AG08396 (cell line): ENCODE data around the gene L1CAM.

Experiments used
- DNase-seq: peaks from one replicate; pipeline ENCODE4 v3.0.0; 2012; ENCODE audit warnings: low spot score, mixed read lengths

L1CAM gene

DNA sequence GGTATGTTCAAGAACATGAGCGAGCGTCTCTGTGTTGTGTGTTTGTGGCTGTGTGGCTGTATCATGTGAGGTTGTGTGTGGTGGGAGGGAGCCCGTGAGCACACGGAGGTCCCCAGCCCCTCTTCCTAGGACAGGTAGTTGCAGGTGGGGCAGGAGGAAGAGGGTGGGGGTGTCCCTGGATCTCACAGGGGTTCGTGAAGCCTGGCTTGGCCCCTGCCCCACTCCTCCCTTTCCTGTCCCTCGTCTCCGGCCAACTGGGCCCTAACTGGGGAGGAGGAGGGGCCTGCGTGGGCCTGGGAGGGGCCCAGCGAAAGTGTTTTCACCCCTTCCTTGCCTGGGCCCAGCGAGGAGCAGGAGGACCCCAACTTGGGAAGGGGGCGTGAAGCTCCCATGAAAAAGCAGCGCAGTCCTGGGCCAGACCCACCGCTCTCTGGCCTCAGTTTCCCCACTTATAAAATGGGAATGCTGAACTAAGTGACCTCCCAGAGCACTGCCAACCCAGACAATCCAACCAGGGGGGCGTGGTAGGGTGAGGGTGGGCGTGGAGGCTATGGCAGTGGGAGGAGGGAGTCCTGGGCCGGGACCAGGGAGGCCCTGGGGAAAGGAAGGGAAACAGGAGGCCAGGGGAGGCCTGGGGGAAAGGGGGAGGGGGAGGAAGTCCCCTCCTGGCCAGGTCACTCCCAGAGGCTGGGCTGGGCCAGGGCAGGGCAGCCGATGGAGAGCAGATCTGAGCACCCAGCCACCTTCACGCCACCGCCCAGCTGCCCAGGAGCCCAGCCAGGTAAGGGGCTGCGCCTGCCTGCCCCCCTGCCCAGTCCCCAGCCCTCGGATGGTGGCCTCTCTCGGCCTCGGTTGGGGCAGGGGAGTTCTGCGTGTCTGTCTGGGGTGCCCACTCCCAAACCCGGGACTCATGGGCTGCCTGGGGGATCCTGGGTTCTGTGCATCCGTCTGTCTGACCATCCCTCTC lies 18.3 kb upstream of the L1CAM start, which contains the start of gene AVPR2:
AVPR2 (plus strand) TSS at position 683 of the 967 bp plus-strand sequence. CDS start 473 bp downstream, outside the sequence.
- no peak for DNase-seq

DNA sequence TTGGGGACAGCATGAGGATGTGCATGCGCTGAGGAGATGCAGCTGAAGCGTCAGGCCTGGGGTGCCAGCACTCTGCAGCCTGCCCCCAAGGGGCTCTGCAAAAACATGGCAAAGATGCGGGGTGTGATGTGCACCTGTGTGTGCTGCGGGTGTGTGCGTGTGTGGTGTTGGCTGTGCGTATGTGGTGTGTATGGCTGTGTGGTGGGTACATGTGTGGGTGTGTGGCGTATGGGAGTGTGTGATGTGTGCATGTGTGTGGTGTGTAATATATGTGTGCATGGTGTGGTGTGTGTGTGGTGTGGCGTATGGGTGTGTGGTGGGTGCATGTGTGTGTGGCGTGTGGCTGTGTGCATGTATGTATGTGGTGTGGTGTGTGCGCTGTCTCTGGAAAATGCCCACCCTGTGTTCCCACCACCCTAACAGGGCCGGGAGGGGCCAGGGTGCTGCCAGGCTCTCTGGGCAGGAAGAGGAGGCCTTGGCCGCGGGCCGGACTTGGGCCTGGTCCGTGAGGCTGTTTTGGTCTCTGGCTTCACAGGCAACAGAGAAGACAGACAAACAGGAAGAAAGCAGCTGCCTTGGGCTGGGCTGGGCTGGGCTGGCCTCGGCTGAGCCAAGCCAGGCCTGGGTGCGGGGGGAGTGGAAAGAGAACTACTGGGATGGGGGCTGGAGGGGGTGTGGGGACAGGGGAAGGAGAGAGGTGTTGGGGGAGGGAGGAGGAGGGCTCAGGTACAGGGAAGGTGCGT lies 17.4 kb upstream of the L1CAM start:
- no peak for DNase-seq

- DNase-seq, result no peak
These were observed 16.4 kb upstream of the L1CAM start for GRCh38 chrX:153902385-153902784.

- DNase-seq, result no peak
These were observed 15.8 kb upstream of the L1CAM start for GRCh38 chrX:153901753-153902140.

GRCh38 chrX:153900831-153901752 lies 15.1 kb upstream of the L1CAM start:
- DNase-seq, result peak; percentile 89

GRCh38 chrX:153897899-153898298 lies 11.9 kb upstream of the L1CAM start:
- no peak for DNase-seq

DNA sequence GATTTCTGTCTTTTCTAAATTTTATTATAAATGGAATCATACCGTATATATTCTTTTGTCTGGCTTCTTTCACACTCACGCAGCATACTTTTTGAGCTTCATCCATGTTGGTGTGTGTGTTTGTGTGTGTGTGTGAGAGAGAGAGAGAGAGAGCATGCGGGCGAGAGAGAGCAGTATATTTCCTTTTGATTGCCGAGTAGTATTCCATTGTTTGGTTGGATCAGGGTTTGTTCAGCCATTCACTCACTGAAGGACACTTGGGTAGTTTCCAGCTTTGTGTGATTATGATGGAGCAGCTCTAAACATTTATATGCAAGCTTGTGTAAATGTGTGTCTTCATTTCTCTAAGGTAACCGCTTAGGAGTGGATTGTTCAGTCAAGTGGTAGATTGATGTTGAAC lies 3.1 kb upstream of the L1CAM start:
- DNase-seq, result no peak

- no peak for DNase-seq
These were observed 2.4 kb upstream of the L1CAM start for GRCh38 chrX:153888344-153888743.

GRCh38 chrX:153887385-153887784 lies 1.4 kb upstream of the L1CAM start:
- no peak for DNase-seq

DNA sequence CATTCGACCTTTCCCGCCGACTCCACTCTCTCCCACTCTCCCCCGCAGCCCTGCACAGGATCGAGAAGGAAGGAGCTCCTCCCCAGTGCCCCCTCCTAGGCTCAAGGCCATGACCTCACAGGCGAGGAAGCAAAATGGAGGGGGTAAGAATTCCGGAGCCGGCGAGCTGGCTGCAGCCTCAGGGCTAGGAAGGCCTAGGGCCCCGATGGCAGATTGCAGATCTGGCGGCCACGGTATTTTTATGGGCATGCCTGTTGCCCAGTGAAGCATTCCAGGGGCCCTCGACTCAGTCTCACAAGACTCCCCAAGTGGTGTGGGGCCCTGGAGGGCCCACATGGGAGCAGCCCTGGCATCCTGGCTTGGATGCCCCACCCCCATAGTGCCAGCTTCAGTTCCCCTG lies 942 bp upstream of the L1CAM start:
- DNase-seq, result no peak

- DNase-seq, result no peak
These were observed 675 bp downstream of the L1CAM start for GRCh38 chrX:153885208-153885787.

GRCh38 chrX:153884590-153884989 lies 1.4 kb downstream of the L1CAM start:
- DNase-seq, result no peak

DNA sequence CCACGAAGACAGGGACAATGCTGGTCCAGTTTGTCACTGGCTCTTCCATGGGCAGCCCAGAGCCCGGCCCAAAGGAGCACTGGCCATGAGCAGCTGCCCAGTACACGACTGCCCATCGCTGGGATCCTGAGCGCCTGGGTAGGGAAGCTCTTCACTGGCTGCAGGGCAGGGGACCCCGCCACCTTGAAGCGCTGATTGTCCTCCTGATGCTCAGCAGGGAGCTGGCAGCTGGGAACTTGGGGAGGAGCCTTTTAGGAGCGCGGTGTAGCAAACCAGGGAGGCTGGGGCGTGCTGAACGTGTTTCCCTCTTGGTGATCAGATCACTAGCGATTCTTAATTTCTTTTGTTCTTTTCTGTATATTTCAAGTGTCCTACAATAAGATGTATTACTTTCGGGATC lies 1.8 kb downstream of the L1CAM start:
- no peak for DNase-seq

DNA sequence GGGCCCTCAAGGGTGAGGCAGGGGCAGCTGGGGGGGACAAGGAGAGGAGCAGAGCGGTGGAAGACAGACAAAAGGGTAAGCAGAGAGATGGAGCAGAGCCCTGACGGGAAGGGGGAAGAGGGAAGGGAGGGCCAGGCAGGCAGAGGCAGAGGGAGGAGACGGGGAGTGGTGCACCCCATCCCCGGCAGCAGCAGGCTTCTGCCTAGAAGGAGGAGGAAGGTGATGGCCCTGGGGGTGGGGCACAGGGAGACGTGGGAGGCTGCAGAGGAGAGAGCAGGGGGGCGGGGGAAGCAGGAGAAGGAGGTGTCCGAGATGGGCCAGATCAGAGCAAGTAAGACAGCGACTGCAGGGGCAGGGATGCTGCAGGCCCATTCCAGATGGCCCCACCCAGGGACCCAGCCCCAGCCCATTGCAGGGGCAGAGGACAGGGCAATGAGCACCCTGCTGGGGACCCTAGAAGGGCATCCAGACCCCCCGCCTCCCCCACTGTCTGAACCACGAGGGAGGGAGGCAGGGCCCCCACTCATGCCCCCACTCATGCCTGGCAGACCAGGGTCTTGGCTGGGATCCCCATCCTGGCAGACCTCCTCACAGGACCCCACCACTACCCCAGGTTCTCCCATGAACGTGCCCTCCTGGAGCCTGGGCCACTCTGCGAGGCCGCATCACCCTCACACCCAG lies 2.7 kb downstream of the L1CAM start:
- DNase-seq, result no peak

- DNase-seq, result no peak
These were observed 3.4 kb downstream of the L1CAM start for GRCh38 chrX:153882557-153882956.

DNA sequence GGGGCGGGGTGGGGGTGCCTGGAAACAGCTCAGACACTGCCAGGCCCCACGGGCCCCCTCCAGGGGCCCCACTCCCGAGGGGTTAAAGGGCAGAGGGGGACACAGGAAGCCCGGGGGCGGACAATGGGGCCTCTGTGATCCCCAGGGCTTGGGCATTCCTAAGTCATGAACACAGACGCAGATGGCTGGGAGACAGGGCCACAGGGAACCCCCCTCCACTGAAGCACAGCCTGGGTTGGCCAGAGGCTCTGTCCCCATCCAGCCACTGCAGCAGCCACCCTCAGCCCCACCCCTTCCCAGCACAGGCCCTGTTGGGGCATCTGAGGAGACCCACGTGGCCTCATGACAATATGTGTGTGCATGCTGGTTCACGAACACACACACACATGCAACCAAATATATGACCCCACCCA lies 3.9 kb downstream of the L1CAM start:
- peak; percentile 49 for DNase-seq

DNA sequence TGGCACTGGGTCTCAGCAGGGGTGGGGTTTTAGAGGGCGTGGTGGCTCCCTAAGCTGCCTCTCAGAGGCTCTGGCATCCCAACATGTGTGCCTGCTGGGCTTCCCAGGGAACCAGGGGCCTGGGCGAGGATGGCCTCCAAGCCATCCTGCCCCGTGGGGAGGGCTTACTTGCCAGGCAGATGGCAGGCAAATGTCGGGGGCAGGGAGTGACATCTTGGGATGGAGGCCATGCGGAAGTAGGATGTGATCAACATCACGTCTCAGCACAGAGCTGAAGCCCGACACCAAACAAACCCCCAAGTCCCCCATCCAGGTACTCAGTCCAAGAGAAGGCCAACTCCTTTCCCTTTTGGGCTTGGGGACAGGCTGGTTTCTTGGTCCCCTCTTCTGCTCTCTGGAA lies 4.7 kb downstream of the L1CAM start:
- no peak for DNase-seq

- no peak for DNase-seq
These were observed 5.5 kb downstream of the L1CAM start for GRCh38 chrX:153880440-153880815.

DNA sequence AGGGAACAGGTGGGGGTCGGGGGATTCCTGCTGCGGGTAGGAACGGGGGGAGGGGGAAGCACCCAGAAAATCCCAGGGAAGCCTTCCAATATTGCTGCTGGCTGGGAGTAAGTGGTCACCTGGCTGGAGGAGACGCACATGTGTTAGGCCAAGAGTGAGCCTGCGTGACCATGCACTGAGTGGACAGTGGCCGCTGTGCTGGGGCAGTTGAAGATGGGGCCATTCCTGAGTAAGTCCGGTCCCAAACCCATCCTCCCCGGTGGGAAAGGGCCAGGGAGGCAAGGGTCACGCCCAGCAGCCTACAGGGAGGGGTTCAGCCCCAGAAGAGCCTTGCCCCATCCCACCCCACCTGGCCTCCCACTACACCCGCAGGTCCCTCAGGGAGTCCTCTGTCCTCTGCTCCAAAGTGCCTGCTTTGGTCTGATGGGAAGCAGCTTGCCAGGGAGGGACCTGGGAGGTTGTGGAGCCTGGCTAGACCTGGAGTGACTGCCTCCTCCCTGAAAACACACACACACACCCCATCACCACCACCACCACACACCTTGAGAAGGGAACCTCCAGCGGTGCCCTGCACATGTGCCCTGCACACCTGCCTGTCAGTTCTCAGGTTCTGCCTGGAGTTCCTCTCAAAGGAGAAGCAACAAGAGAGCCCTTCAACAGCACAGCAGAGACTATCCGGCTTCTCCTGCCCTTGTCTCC lies 6.1 kb downstream of the L1CAM start:
- DNase-seq, result no peak

GRCh38 chrX:153878969-153879653 lies 6.9 kb downstream of the L1CAM start:
- DNase-seq, result no peak
